Measurements from ENCODE around the gene CETN3.

DNA sequence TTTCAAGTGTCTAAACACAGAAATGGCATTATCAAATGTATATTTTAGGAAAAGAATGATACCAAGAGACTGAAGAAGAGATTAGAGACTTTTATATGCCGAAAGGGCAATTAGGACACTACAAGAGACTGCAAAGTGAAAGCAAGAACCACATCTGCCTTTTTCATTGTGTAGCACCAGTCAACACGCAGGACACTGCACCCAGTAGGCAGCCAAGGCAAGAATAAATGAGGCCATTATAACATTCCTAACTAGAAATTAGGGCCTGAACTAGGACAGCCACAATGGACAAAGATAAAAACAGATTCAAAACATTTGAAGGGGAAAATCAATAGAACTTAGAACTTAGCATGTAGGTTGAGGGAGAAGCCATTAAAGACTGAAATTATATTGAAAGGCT, 10.8 kb downstream of the CETN3 start:
- TF ChIP-seq, protein P1, sequence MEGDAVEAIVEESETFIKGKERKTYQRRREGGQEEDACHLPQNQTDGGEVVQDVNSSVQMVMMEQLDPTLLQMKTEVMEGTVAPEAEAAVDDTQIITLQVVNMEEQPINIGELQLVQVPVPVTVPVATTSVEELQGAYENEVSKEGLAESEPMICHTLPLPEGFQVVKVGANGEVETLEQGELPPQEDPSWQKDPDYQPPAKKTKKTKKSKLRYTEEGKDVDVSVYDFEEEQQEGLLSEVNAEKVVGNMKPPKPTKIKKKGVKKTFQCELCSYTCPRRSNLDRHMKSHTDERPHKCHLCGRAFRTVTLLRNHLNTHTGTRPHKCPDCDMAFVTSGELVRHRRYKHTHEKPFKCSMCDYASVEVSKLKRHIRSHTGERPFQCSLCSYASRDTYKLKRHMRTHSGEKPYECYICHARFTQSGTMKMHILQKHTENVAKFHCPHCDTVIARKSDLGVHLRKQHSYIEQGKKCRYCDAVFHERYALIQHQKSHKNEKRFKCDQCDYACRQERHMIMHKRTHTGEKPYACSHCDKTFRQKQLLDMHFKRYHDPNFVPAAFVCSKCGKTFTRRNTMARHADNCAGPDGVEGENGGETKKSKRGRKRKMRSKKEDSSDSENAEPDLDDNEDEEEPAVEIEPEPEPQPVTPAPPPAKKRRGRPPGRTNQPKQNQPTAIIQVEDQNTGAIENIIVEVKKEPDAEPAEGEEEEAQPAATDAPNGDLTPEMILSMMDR (IDR thresholded peaks at IDR 0.05; ENCODE audit: poor library complexity, severe bottlenecking) = no peak
- TF ChIP-seq POLR2AphosphoS5 (IDR thresholded peaks at IDR 0.05) (no peak), EZH2 (IDR thresholded peaks at IDR 0.05; ENCODE audit: borderline replicate concordance, insufficient read depth, low read length, poor library complexity, severe bottlenecking) (no peak), EP300 (conservative IDR thresholded peaks at IDR 0.05; ENCODE audit: poor library complexity, severe bottlenecking) (no peak)

Measured in neural cell (in vitro differentiated cells).